Measurements from ENCODE around the gene ABHD16B. TPM values are rescaled to one million over a fixed set of nuclear protein-coding genes. Genes with fewer than 3 reads are reported as not detected.

ABHD16B gene
- total and polyA plus RNA-seq, 5 experiments from 2014 or later = 0.29 to 0.60 (median 0.57) TPM; not detected in 2

GRCh38 chr20:63896264-63897105 lies 35.2 kb downstream of the ABHD16B start:
- Mint-ChIP-seq H3K4me3 (peak overlapping the region; percentile 86 to 98 (median 92)), H3K27me3 (no peaks in the 10 kb centered on the region), H3K36me3 (peaks cover 0 to 14% (median 3%) of the 10 kb centered on the region in 3 donors), H3K9me3 (no peaks in the 10 kb centered on the region), H3K27ac (peak overlapping the region; percentile 89 to 99 (median 96)), H3K4me1 (peaks cover 31 to 64% (median 52%) of the 10 kb centered on the region in 4 donors)
- POLR2A ChIA-PET = interaction anchor here (0.8 to 2.3 kb wide), 9 partner anchors 12 to 376 kb away, joined by 3 to 11 read pairs (median 6); partner anchors contain the start of genes LIME1, PPDPF, SAMD10 and TPD52L2
- DNase-seq = peak in 3 of 10 donors; percentile 16 to 26 (median 18)
- ATAC-seq = peak; percentile 5 to 12

- POLR2A ChIA-PET = interaction anchor here (1.2 to 2.3 kb wide), 2 partner anchors 14 to 82 kb away, joined by 4 to 9 read pairs; partner anchors contain the start of gene SAMD10
- no peak for ATAC-seq
- no peak for DNase-seq
- H3K9me3 Mint-ChIP-seq = no peaks in the 10 kb centered on the region
- H3K4me3 Mint-ChIP-seq = peak overlapping the region in 9 of 10 donors; percentile 3 to 72 (median 50)
- H3K36me3 Mint-ChIP-seq = peaks cover 0 to 17% (median 3%) of the 10 kb centered on the region in 3 donors
- H3K4me1 Mint-ChIP-seq = peaks cover 32 to 76% (median 63%) of the 10 kb centered on the region in 4 donors
- H3K27ac Mint-ChIP-seq = peak overlapping the region; percentile 61 to 89 (median 84)
- no peaks in the 10 kb centered on the region for H3K27me3 Mint-ChIP-seq
These were observed 36.8 kb downstream of the ABHD16B start for GRCh38 chr20:63897978-63898561.

GRCh38 chr20:63898882-63899558 lies 37.7 kb downstream of the ABHD16B start:
- H3K27ac Mint-ChIP-seq = peak overlapping the region; percentile 61 to 89 (median 83)
- H3K36me3 Mint-ChIP-seq = peaks cover 0 to 17% (median 3%) of the 10 kb centered on the region in 3 donors
- DNase-seq = peak in 7 of 10 donors; percentile 15 to 67 (median 29)
- ATAC-seq = peak in 1 of 2 donors; percentile 39
- H3K27me3 Mint-ChIP-seq = no peaks in the 10 kb centered on the region
- peaks cover 30 to 82% (median 66%) of the 10 kb centered on the region in 4 donors for H3K4me1 Mint-ChIP-seq
- no peaks in the 10 kb centered on the region for H3K9me3 Mint-ChIP-seq
- POLR2A ChIA-PET = interaction anchor here (0.7 kb wide), 1 partner anchor 342 kb away, joined by 6 read pairs; no protein-coding TSS in a partner anchor
- peak overlapping the region in 9 of 10 donors; percentile 12 to 58 (median 30) for H3K4me3 Mint-ChIP-seq

GRCh38 chr20:63900413-63900812 lies 39.1 kb downstream of the ABHD16B start:
- no peaks in the 10 kb centered on the region for H3K27me3 Mint-ChIP-seq
- DNase-seq = no peak
- ATAC-seq = no peak
- H3K4me1 Mint-ChIP-seq = peaks cover 34 to 88% (median 67%) of the 10 kb centered on the region in 4 donors
- POLR2A ChIA-PET = no interaction called here
- peaks cover 0 to 22% (median 3%) of the 10 kb centered on the region in 3 donors for H3K36me3 Mint-ChIP-seq
- peak overlapping the region in 5 of 10 donors; percentile 52 to 87 (median 75) for H3K27ac Mint-ChIP-seq
- H3K9me3 Mint-ChIP-seq = no peaks in the 10 kb centered on the region
- peak overlapping the region in 3 of 10 donors; percentile 6 to 24 (median 8) for H3K4me3 Mint-ChIP-seq

GRCh38 chr20:63903796-63904561 lies 42.7 kb downstream of the ABHD16B start:
- ATAC-seq (no peak), DNase-seq (no peak)
- H3K4me1 Mint-ChIP-seq = peaks cover 21 to 75% (median 48%) of the 10 kb centered on the region in 4 donors
- peak overlapping the region in 9 of 10 donors; percentile 67 to 91 (median 80) for H3K27ac Mint-ChIP-seq
- H3K4me3 Mint-ChIP-seq = peak overlapping the region in 6 of 10 donors; percentile 19 to 52 (median 38)
- POLR2A ChIA-PET = interaction anchor here (0.8 kb wide), 1 partner anchor 35 kb away, joined by 3 read pairs; no protein-coding TSS in a partner anchor
- no peaks in the 10 kb centered on the region for H3K9me3 Mint-ChIP-seq
- H3K36me3 Mint-ChIP-seq = peaks cover 0 to 18% (median 0%) of the 10 kb centered on the region in 3 donors
- no peaks in the 10 kb centered on the region for H3K27me3 Mint-ChIP-seq

GRCh38 chr20:63908008-63908682 lies 46.8 kb downstream of the ABHD16B start:
- DNase-seq (no peak), ATAC-seq (no peak)
- H3K27me3 Mint-ChIP-seq = no peaks in the 10 kb centered on the region
- H3K4me1 Mint-ChIP-seq = peaks cover 29 to 77% (median 53%) of the 10 kb centered on the region in 4 donors
- H3K27ac Mint-ChIP-seq = peak overlapping the region in 5 of 10 donors; percentile 44 to 85 (median 73)
- peaks cover 0 to 14% (median 0%) of the 10 kb centered on the region in 3 donors for H3K36me3 Mint-ChIP-seq
- H3K9me3 Mint-ChIP-seq = no peaks in the 10 kb centered on the region
- POLR2A ChIA-PET = interaction anchor here (4.8 kb wide), 1 partner anchor 12 kb away, joined by 11 read pairs; no protein-coding TSS in a partner anchor
- H3K4me3 Mint-ChIP-seq = peak overlapping the region in 1 of 10 donors; percentile 45

GRCh38 chr20:63911176-63911575 lies 49.9 kb downstream of the ABHD16B start:
- H3K36me3 Mint-ChIP-seq = peaks cover 0 to 18% (median 8%) of the 10 kb centered on the region in 3 donors
- H3K27me3 Mint-ChIP-seq = no peaks in the 10 kb centered on the region
- H3K4me1 Mint-ChIP-seq = peaks cover 27 to 65% (median 49%) of the 10 kb centered on the region in 4 donors
- H3K27ac Mint-ChIP-seq = peak overlapping the region in 6 of 10 donors; percentile 25 to 90 (median 74)
- H3K9me3 Mint-ChIP-seq = peaks cover 0 to 6% (median 0%) of the 10 kb centered on the region in 9 donors
- ATAC-seq (no peak), DNase-seq (no peak)
- POLR2A ChIA-PET = interaction anchor here (1.2 kb wide), 1 partner anchor 209 kb away, joined by 5 read pairs; no protein-coding TSS in a partner anchor
- H3K4me3 Mint-ChIP-seq = peak overlapping the region in 5 of 10 donors; percentile 14 to 47 (median 33)

Other genes with a start within 250 kb of the ABHD16B start
- gene GMEB2, start 234.4 kb upstream of the ABHD16B start, total RNA-seq = 10 to 100 TPM; 26.1 to 26.6 TPM
- gene GMEB2, start 234.4 kb upstream of the ABHD16B start, polyA plus RNA-seq = 10 to 100 TPM in 1 of 3 donors, 1 to 10 TPM in 2; 6.2 to 16.3 (median 6.8) TPM
- gene STMN3, start 208.1 kb upstream of the ABHD16B start, total RNA-seq = 100 to 1,000 TPM in 1 of 2 experiments, 10 to 100 TPM in 1; 94.3 to 102 TPM
- gene STMN3, start 208.1 kb upstream of the ABHD16B start, polyA plus RNA-seq = 10 to 100 TPM; 21.6 to 35.4 (median 34.0) TPM
- 10 to 100 TPM; 23.6 to 25.5 TPM for gene RTEL1, start 203.2 kb upstream of the ABHD16B start, total RNA-seq
- 1 to 10 TPM; 3.2 to 6.8 (median 4.4) TPM for gene RTEL1, start 203.2 kb upstream of the ABHD16B start, polyA plus RNA-seq
- gene TNFRSF6B, start 164.8 kb upstream of the ABHD16B start, total RNA-seq = 1 to 10 TPM in 1 of 2 experiments, under 1 TPM in 1; 0.96 to 1.1 TPM
- under 1 TPM in 2 of 3 donors, not detected in 1; 0.22 to 0.84 TPM for gene TNFRSF6B, start 164.8 kb upstream of the ABHD16B start, polyA plus RNA-seq
- gene ARFRP1, start 153.5 kb upstream of the ABHD16B start, total RNA-seq = 100 to 1,000 TPM; 106 to 108 TPM
- 10 to 100 TPM; 60.1 to 92.1 (median 80.9) TPM for gene ARFRP1, start 153.5 kb upstream of the ABHD16B start, polyA plus RNA-seq
- 10 to 100 TPM; 52.6 to 53.9 TPM for gene ZGPAT, start 153.5 kb upstream of the ABHD16B start, total RNA-seq
- 10 to 100 TPM; 42.3 to 73.8 (median 47.1) TPM for gene ZGPAT, start 153.5 kb upstream of the ABHD16B start, polyA plus RNA-seq
- gene LIME1, start 124.8 kb upstream of the ABHD16B start, total RNA-seq = 100 to 1,000 TPM in 1 of 2 experiments, 10 to 100 TPM in 1; 95.0 to 104 TPM
- 100 to 1,000 TPM; 255 to 292 (median 282) TPM for gene LIME1, start 124.8 kb upstream of the ABHD16B start, polyA plus RNA-seq
- gene SLC2A4RG, start 121.7 kb upstream of the ABHD16B start, total RNA-seq = 100 to 1,000 TPM; 124 to 134 TPM
- gene SLC2A4RG, start 121.7 kb upstream of the ABHD16B start, polyA plus RNA-seq = 1 to 10 TPM; 3.8 to 4.8 (median 4.7) TPM
- gene ZBTB46, start 30.2 kb upstream of the ABHD16B start, total RNA-seq = not detected
- gene ZBTB46, start 30.2 kb upstream of the ABHD16B start, polyA plus RNA-seq = under 1 TPM; 0.06 to 0.08 (median 0.06) TPM
- 10 to 100 TPM; 39.3 to 42.0 TPM for gene TPD52L2, start 3.8 kb downstream of the ABHD16B start, total RNA-seq
- gene TPD52L2, start 3.8 kb downstream of the ABHD16B start, polyA plus RNA-seq = 10 to 100 TPM; 56.4 to 79.0 (median 68.3) TPM
- gene DNAJC5, start 33.6 kb downstream of the ABHD16B start, total RNA-seq = 10 to 100 TPM; 51.8 to 52.9 TPM
- gene DNAJC5, start 33.6 kb downstream of the ABHD16B start, polyA plus RNA-seq = 1 to 10 TPM; 4.7 to 7.1 (median 6.7) TPM
- gene UCKL1, start 94.9 kb downstream of the ABHD16B start, total RNA-seq = 10 to 100 TPM; 48.2 to 50.9 TPM
- 10 to 100 TPM; 19.8 to 28.3 (median 21.0) TPM for gene UCKL1, start 94.9 kb downstream of the ABHD16B start, polyA plus RNA-seq
- 10 to 100 TPM; 17.7 to 19.4 TPM for gene ZNF512B, start 108.4 kb downstream of the ABHD16B start, total RNA-seq
- 1 to 10 TPM in 1 of 3 donors, under 1 TPM in 2; 0.57 to 1.5 (median 0.59) TPM for gene ZNF512B, start 108.4 kb downstream of the ABHD16B start, polyA plus RNA-seq
- gene SAMD10, start 118.1 kb downstream of the ABHD16B start, total RNA-seq = 1 to 10 TPM; 7.7 to 9.3 TPM
- gene SAMD10, start 118.1 kb downstream of the ABHD16B start, polyA plus RNA-seq = 10 to 100 TPM in 1 of 3 donors, 1 to 10 TPM in 2; 7.4 to 15.4 (median 8.9) TPM
- gene PRPF6, start 119.6 kb downstream of the ABHD16B start, total RNA-seq = 10 to 100 TPM; 91.1 to 93.3 TPM
- gene PRPF6, start 119.6 kb downstream of the ABHD16B start, polyA plus RNA-seq = 100 to 1,000 TPM in 1 of 3 donors, 10 to 100 TPM in 2; 67.2 to 110 (median 85.9) TPM
- 1 to 10 TPM; 5.6 to 5.8 TPM for gene C20orf204, start 174.7 kb downstream of the ABHD16B start, total RNA-seq
- under 1 TPM in 1 of 3 donors, not detected in 2; 0.54 TPM for gene C20orf204, start 174.7 kb downstream of the ABHD16B start, polyA plus RNA-seq
- not detected for gene SOX18, start 188.1 kb downstream of the ABHD16B start, total RNA-seq
- gene SOX18, start 188.1 kb downstream of the ABHD16B start, polyA plus RNA-seq = not detected
- 10 to 100 TPM; 42.0 to 42.7 TPM for gene TCEA2, start 201.7 kb downstream of the ABHD16B start, total RNA-seq
- gene TCEA2, start 201.7 kb downstream of the ABHD16B start, polyA plus RNA-seq = 10 to 100 TPM; 22.5 to 33.0 (median 32.1) TPM
- gene RGS19, start 218.0 kb downstream of the ABHD16B start, total RNA-seq = 10 to 100 TPM; 16.9 to 20.7 TPM
- gene RGS19, start 218.0 kb downstream of the ABHD16B start, polyA plus RNA-seq = 10 to 100 TPM; 50.9 to 67.5 (median 59.4) TPM
- gene OPRL1, start 218.6 kb downstream of the ABHD16B start, total RNA-seq = 1 to 10 TPM in 1 of 2 experiments, under 1 TPM in 1; 0.91 to 1.1 TPM
- 1 to 10 TPM in 1 of 3 donors, under 1 TPM in 2; 0.77 to 1.6 (median 0.82) TPM for gene OPRL1, start 218.6 kb downstream of the ABHD16B start, polyA plus RNA-seq
- gene LKAAEAR1, start 222.9 kb downstream of the ABHD16B start, total RNA-seq = not detected
- gene LKAAEAR1, start 222.9 kb downstream of the ABHD16B start, polyA plus RNA-seq = 1 to 10 TPM in 1 of 3 donors, under 1 TPM in 1, not detected in 1; 0.63 to 1.1 TPM
- not detected for gene NPBWR2, start 246.1 kb downstream of the ABHD16B start, total RNA-seq
- not detected for gene NPBWR2, start 246.1 kb downstream of the ABHD16B start, polyA plus RNA-seq

Data from naive thymus-derived CD8-positive, alpha-beta T cell (primary cell).